H9 (cell line): ENCODE results near the gene UGT1A5. TPM values are rescaled to one million over a fixed set of nuclear protein-coding genes. Genes with fewer than 3 reads are reported as not detected.

Source experiments
- DNase-seq: peaks from one replicate; pipeline ENCODE4 v3.0.0-alpha.2; 2017
- H2AFZ ChIP-seq: one replicate; pipeline ENCODE4 v1.6.1; 2013; ENCODE audit warnings: mild to moderate bottlenecking, low read length, control low read depth, moderate library complexity
- H2AK5ac ChIP-seq: 2 replicates; pipeline ENCODE4 v1.6.1; 2013; ENCODE audit warnings: low read length, control low read depth, mixed read lengths; ENCODE audit not compliant: insufficient read length
- H2BK120ac ChIP-seq: one replicate; pipeline ENCODE4 v1.6.1; 2013; ENCODE audit warnings: low read depth, mild to moderate bottlenecking, low read length, control low read depth, inconsistent platforms; ENCODE audit not compliant: poor library complexity, severe bottlenecking
- H2BK12ac ChIP-seq: 2 replicates; pipeline ENCODE4 v1.6.1; 2013; ENCODE audit warnings: low read length, control low read depth, mixed read lengths, low read depth; ENCODE audit not compliant: insufficient read length
- H2BK15ac ChIP-seq: 2 replicates; pipeline ENCODE4 v1.6.1; 2013; ENCODE audit warnings: low read depth, low read length, control low read depth
- H2BK20ac ChIP-seq: one replicate; pipeline ENCODE4 v1.6.1; 2013; ENCODE audit warnings: low read depth, mild to moderate bottlenecking, low read length, control low read depth, inconsistent platforms; ENCODE audit not compliant: poor library complexity, severe bottlenecking
- H2BK5ac ChIP-seq: 2 replicates; pipeline ENCODE4 v1.6.1; 2013; ENCODE audit warnings: low read length, control low read depth, mixed read lengths; ENCODE audit not compliant: insufficient read length
- H3K14ac ChIP-seq: 2 replicates; pipeline ENCODE4 v1.6.1; 2013; ENCODE audit warnings: low read length, control low read depth; ENCODE audit not compliant: insufficient read depth
- H3K18ac ChIP-seq: 2 replicates; pipeline ENCODE4 v1.6.1; 2013; ENCODE audit warnings: low read depth, mild to moderate bottlenecking, mixed read lengths, low read length, control low read depth; ENCODE audit not compliant: insufficient read length
- H3K23ac ChIP-seq: 2 replicates; pipeline ENCODE4 v1.6.1; 2013; ENCODE audit warnings: low read length, control low read depth, mixed read lengths, low read depth; ENCODE audit not compliant: insufficient read length
- H3K23me2 ChIP-seq: 2 replicates; pipeline ENCODE4 v1.6.1; 2013; ENCODE audit warnings: low read depth, mild to moderate bottlenecking, mixed read lengths, low read length, control low read depth; ENCODE audit not compliant: insufficient read length, poor library complexity, severe bottlenecking
- H3K27ac ChIP-seq: 2 replicates; pipeline ENCODE4 v1.5.1; 2013; ENCODE audit warnings: low read length, control low read depth, mixed read lengths, low read depth; ENCODE audit not compliant: insufficient read length
- H3K27me3 ChIP-seq: 2 replicates; pipeline ENCODE4 v1.6.1; 2013; ENCODE audit warnings: low read length, control low read depth, inconsistent platforms; ENCODE audit not compliant: insufficient read depth
- H3K4ac ChIP-seq: 2 replicates; pipeline ENCODE4 v1.6.1; 2013; ENCODE audit warnings: low read depth, mild to moderate bottlenecking, control low read depth, inconsistent platforms, low read length, moderate library complexity
- H3K4me1 ChIP-seq: 2 replicates; pipeline ENCODE4 v1.6.1; 2013; ENCODE audit warnings: low read length, control low read depth, inconsistent platforms; ENCODE audit not compliant: insufficient read depth
- H3K4me2 ChIP-seq: 2 replicates; pipeline ENCODE4 v1.6.1; 2013; ENCODE audit warnings: low read length, control low read depth, mixed read lengths; ENCODE audit not compliant: insufficient read length, insufficient read depth
- H3K56ac ChIP-seq: 2 replicates; pipeline ENCODE4 v1.6.1; 2013; ENCODE audit warnings: low read depth, mild to moderate bottlenecking, mixed read lengths, low read length, control low read depth; ENCODE audit not compliant: insufficient read length
- H3K79me1 ChIP-seq: 2 replicates; pipeline ENCODE4 v1.6.1; 2013; ENCODE audit warnings: low read depth, mild to moderate bottlenecking, moderate library complexity, low read length, control low read depth, inconsistent platforms; ENCODE audit not compliant: insufficient read depth, poor library complexity, severe bottlenecking
- H3K79me2 ChIP-seq: 2 replicates; pipeline ENCODE4 v1.6.1; 2013; ENCODE audit warnings: low read length, control low read depth, inconsistent platforms; ENCODE audit not compliant: insufficient read depth
- H3K9ac ChIP-seq: 2 replicates; pipeline ENCODE4 v1.6.1; 2013; ENCODE audit warnings: low read length, control low read depth, mixed read lengths; ENCODE audit not compliant: insufficient read length; ENCODE audit errors: extremely low read depth
- H3K9me3 ChIP-seq: one replicate; pipeline ENCODE4 v1.6.1; 2013; ENCODE audit warnings: low read depth, low read length, inconsistent platforms; ENCODE audit not compliant: control insufficient read depth
- H3T11ph ChIP-seq: one replicate; pipeline ENCODE4 v1.6.1; 2013; ENCODE audit warnings: mild to moderate bottlenecking, low read length, control low read depth, inconsistent platforms
- H4K20me1 ChIP-seq: one replicate; pipeline ENCODE4 v1.6.1; 2013; ENCODE audit not compliant: control insufficient read depth, insufficient read length, insufficient read depth
- H4K5ac ChIP-seq: 2 replicates; pipeline ENCODE4 v1.6.1; 2013; ENCODE audit warnings: low read depth, mild to moderate bottlenecking, mixed read lengths, low read length, control low read depth; ENCODE audit not compliant: insufficient read length
- H4K8ac ChIP-seq: replicated peaks from 2 replicates; pipeline ENCODE4 v1.6.1; 2013; ENCODE audit warnings: low read length, control low read depth, mixed read lengths, low read depth; ENCODE audit not compliant: insufficient read length
- H4K91ac ChIP-seq: 2 replicates; pipeline ENCODE4 v1.6.1; 2013; ENCODE audit warnings: low read depth, mild to moderate bottlenecking, moderate library complexity, mixed read lengths, low read length, control low read depth; ENCODE audit not compliant: insufficient read length
- H3K27ac Mint-ChIP-seq, 3 experiments: 2 replicates in 2 of 3; 3 replicates in 1 of 3; pipeline ENCODE4 v1.8.0; 2020 to 2021; ENCODE audit warnings: mixed read lengths in 3 of 3, mild to moderate bottlenecking in 1 of 3, moderate library complexity in 1 of 3
- H3K27me3 Mint-ChIP-seq: 2 replicates; pipeline ENCODE4 v1.8.0; 2021; ENCODE audit warnings: low read depth, mild to moderate bottlenecking, moderate library complexity, mixed read lengths
- H3K36me3 Mint-ChIP-seq, 3 experiments: 2 replicates in 2 of 3; 3 replicates in 1 of 3; pipeline ENCODE4 v1.8.0; 2020 to 2021; ENCODE audit warnings: low read depth in 3 of 3, mixed read lengths in 3 of 3; ENCODE audit not compliant: insufficient read depth in 1 of 3
- H3K4me1 Mint-ChIP-seq, 2 experiments: 2 replicates each; pipeline ENCODE4 v1.8.0; 2020; ENCODE audit warnings: mixed read lengths in 2 of 2
- H3K4me3 Mint-ChIP-seq, 2 experiments: 2 replicates in 1 of 2; 3 replicates in 1 of 2; pipeline ENCODE4 v1.8.0; 2020 to 2021; ENCODE audit warnings: mild to moderate bottlenecking in 2 of 2, mixed read lengths in 2 of 2, moderate library complexity in 1 of 2
- H3K9me3 Mint-ChIP-seq, 2 experiments: 2 replicates in 1 of 2; 3 replicates in 1 of 2; pipeline ENCODE4 v1.8.0; 2020; ENCODE audit warnings: mild to moderate bottlenecking in 2 of 2, mixed read lengths in 2 of 2, moderate library complexity in 1 of 2
- WGBS: extraction: QIAGEN DNeasy Blood & Tissue Kit; methylation state at CpG from one replicate; pipeline ENCODE4 v1.1.7; 2013; ENCODE audit warnings: missing lambda C conversion rate, low lambda C conversion rate, mixed read lengths; ENCODE audit not compliant: insufficient read length; ENCODE audit errors: extremely low coverage; 5-methylcytosine and 5-hydroxymethylcytosine counted together
- total RNA-seq: library from RNA; stranded (reverse); gene quantifications from 2 replicates; pipeline ENCODE4 v1.2.1, GENCODE V29; 2021
- TF ChIP-seq, protein P1 (sequence below): fragments of 200-600 bp; sonication (generic); conservative IDR thresholded peaks from 3 replicates; pipeline ENCODE4 v1.8.0; 2021; ENCODE audit warnings: antibody characterized with exemption, mild to moderate bottlenecking

UGT1A5 gene
- total RNA-seq, 1 experiment from 2014 or later: not detected

DNA sequence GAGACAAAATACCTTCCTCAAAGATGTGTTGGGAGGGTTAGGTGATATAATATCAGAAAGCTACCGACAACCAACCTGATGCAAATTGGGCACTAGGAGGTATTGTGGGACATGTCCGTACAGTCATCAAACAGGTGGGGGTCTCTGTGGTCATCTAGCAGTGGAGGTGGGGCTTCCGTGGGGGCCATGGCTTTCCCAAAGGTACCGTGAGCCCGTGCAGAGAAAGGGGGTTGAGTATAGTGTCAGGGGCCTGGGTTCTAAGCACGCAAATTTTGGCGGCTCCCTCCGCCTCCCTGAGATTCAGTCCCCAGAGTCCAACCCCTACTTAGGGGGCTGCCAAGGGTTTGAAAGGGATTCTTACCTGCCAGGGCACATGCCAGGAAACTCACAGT, 109.0 kb downstream of the UGT1A5 start:
- Histone ChIP-seq H3T11ph (no peak overlapping the region), H3K9me3 (no peaks in the 10 kb centered on the region), H3K14ac (no peak overlapping the region; the same call in 1 of the 2 replicates), H3K18ac (no peak overlapping the region), H3K4me2 (no peak overlapping the region), H3K56ac (no peak overlapping the region), H3K79me2 (no peaks in the 10 kb centered on the region), H2AFZ (no peak overlapping the region), H2BK15ac (no peak overlapping the region), H4K8ac (no peak overlapping the region), H2AK5ac (no peak overlapping the region), H3K4ac (no peak overlapping the region), H3K23me2 (no peaks in the 10 kb centered on the region), H3K27ac (no peak overlapping the region), H2BK12ac (no peak overlapping the region), H4K91ac (no peak overlapping the region), H2BK5ac (no peak overlapping the region), H4K20me1 (no peaks in the 10 kb centered on the region), H4K5ac (no peak overlapping the region), H3K23ac (no peak overlapping the region), H3K79me1 (no peaks in the 10 kb centered on the region), H2BK120ac (no peak overlapping the region), H3K9ac (no peak overlapping the region), H2BK20ac (no peak overlapping the region), H3K4me1 (no peaks in the 10 kb centered on the region), H3K27me3 (no peaks in the 10 kb centered on the region)
- no peaks in the 10 kb centered on the region for H3K36me3 Mint-ChIP-seq
- TF ChIP-seq, protein P1, sequence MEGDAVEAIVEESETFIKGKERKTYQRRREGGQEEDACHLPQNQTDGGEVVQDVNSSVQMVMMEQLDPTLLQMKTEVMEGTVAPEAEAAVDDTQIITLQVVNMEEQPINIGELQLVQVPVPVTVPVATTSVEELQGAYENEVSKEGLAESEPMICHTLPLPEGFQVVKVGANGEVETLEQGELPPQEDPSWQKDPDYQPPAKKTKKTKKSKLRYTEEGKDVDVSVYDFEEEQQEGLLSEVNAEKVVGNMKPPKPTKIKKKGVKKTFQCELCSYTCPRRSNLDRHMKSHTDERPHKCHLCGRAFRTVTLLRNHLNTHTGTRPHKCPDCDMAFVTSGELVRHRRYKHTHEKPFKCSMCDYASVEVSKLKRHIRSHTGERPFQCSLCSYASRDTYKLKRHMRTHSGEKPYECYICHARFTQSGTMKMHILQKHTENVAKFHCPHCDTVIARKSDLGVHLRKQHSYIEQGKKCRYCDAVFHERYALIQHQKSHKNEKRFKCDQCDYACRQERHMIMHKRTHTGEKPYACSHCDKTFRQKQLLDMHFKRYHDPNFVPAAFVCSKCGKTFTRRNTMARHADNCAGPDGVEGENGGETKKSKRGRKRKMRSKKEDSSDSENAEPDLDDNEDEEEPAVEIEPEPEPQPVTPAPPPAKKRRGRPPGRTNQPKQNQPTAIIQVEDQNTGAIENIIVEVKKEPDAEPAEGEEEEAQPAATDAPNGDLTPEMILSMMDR: no peak
- H3K27ac Mint-ChIP-seq: no peak overlapping the region; a peak in 1 of 7 replicates
- H3K9me3 Mint-ChIP-seq: peaks cover 4 to 5% of the 10 kb centered on the region in 2 experiments; a peak in 4 of 5 replicates
- no peaks in the 10 kb centered on the region; a peak in 1 of 4 replicates for H3K4me1 Mint-ChIP-seq
- DNase-seq: no peak
- no CpG with 5 or more reads among the region's 8 CpGs for WGBS
- no peak overlapping the region for H3K4me3 Mint-ChIP-seq
- peaks cover 1% of the 10 kb centered on the region; the same call in 1 of the 2 replicates for H3K27me3 Mint-ChIP-seq
